NCI-H446 (cell line): ENCODE results near the gene ELP6.
"Not testable (repeated sequence)": the region's sequence is repeated elsewhere in the genome, so short reads cannot be mapped to it uniquely, and the experiment has no call there.

Experiments used
- DNase-seq, 2 experiments: peaks; one replicate each; lab custom pipeline; 2025; lab: John Stamatoyannopoulos, UW

ELP6 gene

GRCh38 chr3:47512416-47513124 lies 942 bp downstream of the ELP6 start:
- no peak for DNase-seq

GRCh38 chr3:47505267-47505666 lies 8.2 kb downstream of the ELP6 start:
- not testable (repeated sequence) for DNase-seq

GRCh38 chr3:47504113-47504512 lies 9.4 kb downstream of the ELP6 start:
- DNase-seq = no peak

GRCh38 chr3:47503033-47503432 lies 10.5 kb downstream of the ELP6 start:
- no peak for DNase-seq

- no peak for DNase-seq
These were observed 16.6 kb downstream of the ELP6 start for GRCh38 chr3:47496892-47497291.

GRCh38 chr3:47495886-47496285 lies 17.6 kb downstream of the ELP6 start:
- no peak for DNase-seq

- DNase-seq = no peak
These were observed 18.4 kb downstream of the ELP6 start for GRCh38 chr3:47495111-47495510.

GRCh38 chr3:47491777-47492176 lies 21.7 kb downstream of the ELP6 start:
- no peak for DNase-seq

GRCh38 chr3:47491186-47491585 lies 22.3 kb downstream of the ELP6 start:
- DNase-seq = no peak

GRCh38 chr3:47487265-47487664 lies 26.2 kb downstream of the ELP6 start:
- DNase-seq = no peak

GRCh38 chr3:47485812-47486211 lies 27.7 kb downstream of the ELP6 start:
- DNase-seq = no peak

GRCh38 chr3:47482366-47482765 lies 31.1 kb downstream of the ELP6 start:
- no peak for DNase-seq

- not testable (repeated sequence) for DNase-seq
These were observed 31.7 kb downstream of the ELP6 start for GRCh38 chr3:47481763-47482162.

GRCh38 chr3:47480267-47480666 lies 33.2 kb downstream of the ELP6 start:
- DNase-seq = not testable (repeated sequence)

GRCh38 chr3:47479826-47480160 lies 33.7 kb downstream of the ELP6 start:
- DNase-seq = no peak

- DNase-seq = no peak
These were observed 35.5 kb downstream of the ELP6 start for GRCh38 chr3:47478022-47478421.

- no peak for DNase-seq
These were observed 36.8 kb downstream of the ELP6 start for GRCh38 chr3:47476644-47477199.

GRCh38 chr3:47476330-47476626 lies 37.2 kb downstream of the ELP6 start:
- no peak for DNase-seq

GRCh38 chr3:47475570-47476329 lies 37.8 kb downstream of the ELP6 start, which contains the start of gene SCAP:
Gene SCAP (minus strand): TSS chr3:47475941. CDS start chr3:47442993, 32,948 bp downstream.
- peak; percentile 27 to 78 for DNase-seq

GRCh38 chr3:47475029-47475569 lies 38.4 kb downstream of the ELP6 start:
- DNase-seq = no peak

GRCh38 chr3:47473391-47473790 lies 40.1 kb downstream of the ELP6 start:
- DNase-seq = no peak

GRCh38 chr3:47469616-47470015 lies 43.9 kb downstream of the ELP6 start:
- DNase-seq = no peak

- not testable (repeated sequence) for DNase-seq
These were observed 45.2 kb downstream of the ELP6 start for GRCh38 chr3:47468315-47468714.
